ENCODE data around the gene RASAL1. TPM values are rescaled to one million over a fixed set of nuclear protein-coding genes. Genes with fewer than 3 reads are reported as not detected.

Gene RASAL1
- total RNA-seq, 4 donors from 2014 or later: 0.85 to 4.4 (median 3.9) TPM

DNA sequence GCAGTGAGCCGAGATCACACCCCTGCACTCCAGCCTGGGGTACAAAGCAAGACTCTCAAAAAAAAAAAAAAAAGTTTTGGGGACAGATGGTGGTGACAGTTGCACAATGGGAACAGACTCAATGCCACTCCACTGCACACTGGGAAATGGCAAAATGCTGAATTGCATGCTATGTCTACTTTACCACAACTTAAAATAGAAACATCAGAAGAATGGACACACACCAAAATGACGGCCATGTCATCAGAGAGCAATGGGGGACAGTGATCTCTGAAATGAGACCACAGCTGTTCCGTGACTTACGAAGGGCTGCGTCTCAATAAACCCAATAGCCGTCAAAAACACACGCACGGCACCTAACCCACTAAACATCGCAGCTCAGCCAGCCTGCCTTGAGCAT lies 36.0 kb upstream of the RASAL1 start:
- peaks cover 0 to 100% (median 0%) of the 10 kb centered on the region in 3 donors for H3K36me3 ChIP-seq
- no peak for TF ChIP-seq POLR2A (IDR thresholded peaks at IDR 0.05)
- no peak for TF ChIP-seq CTCF (IDR thresholded peaks at IDR 0.05)

DNA sequence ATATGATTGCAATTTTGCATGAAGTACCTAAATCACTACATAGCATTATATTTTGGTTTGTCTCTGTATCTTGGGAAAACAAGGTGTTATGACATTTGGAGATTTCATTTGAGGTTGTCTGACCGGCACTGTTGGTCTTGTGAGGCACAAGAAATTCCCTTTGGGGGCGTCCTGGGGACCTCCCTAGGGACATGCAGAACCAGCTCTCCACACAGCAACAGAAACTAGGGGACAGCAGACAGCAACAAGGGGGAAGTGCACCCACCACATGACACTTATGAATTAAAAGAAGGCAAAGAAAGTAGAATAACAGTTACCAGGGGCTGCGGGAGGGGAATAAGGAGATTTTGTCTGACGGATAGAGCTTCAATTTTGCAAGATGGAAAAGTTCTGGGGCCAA lies 35.4 kb upstream of the RASAL1 start:
- TF ChIP-seq POLR2A (IDR thresholded peaks at IDR 0.05) (no peak), CTCF (IDR thresholded peaks at IDR 0.05) (no peak)
- DNase-seq: no peak
- peaks cover 0 to 100% (median 0%) of the 10 kb centered on the region in 3 donors for H3K36me3 ChIP-seq
- H3K9me3 ChIP-seq: no peaks in the 10 kb centered on the region
- no peaks in the 10 kb centered on the region for H3K4me1 ChIP-seq
- no peaks in the 10 kb centered on the region for H3K27me3 ChIP-seq
- H3K27ac ChIP-seq: no peak overlapping the region
- no peak overlapping the region for H3K4me3 ChIP-seq

More for the DNA sequence above, 36.0 kb upstream of the RASAL1 start:
- no peak for DNase-seq
- Histone ChIP-seq H3K27me3 (no peaks in the 10 kb centered on the region), H3K4me3 (no peak overlapping the region), H3K27ac (no peak overlapping the region), H3K9me3 (no peaks in the 10 kb centered on the region), H3K4me1 (no peaks in the 10 kb centered on the region)

DNA sequence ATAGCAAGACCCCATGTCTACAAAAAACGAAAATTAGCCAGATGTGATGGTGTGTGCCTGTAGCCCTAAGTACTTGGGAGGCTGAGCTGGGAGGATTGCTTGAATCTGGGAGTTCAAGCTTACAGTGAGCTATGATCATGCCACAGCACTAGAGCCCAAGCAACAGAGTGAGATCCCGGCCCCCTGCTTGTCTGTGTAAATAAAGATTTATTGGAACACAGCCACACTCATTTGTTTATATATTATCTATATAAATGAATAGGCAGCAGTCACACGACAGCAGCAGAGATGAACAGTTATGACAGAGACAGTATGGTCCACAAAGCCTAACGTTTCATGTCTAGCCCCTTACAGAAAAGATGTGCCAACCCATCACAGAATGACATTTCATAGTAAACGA lies 34.9 kb upstream of the RASAL1 start:
- Histone ChIP-seq H3K9me3 (no peaks in the 10 kb centered on the region), H3K4me1 (no peaks in the 10 kb centered on the region), H3K36me3 (peaks cover 0 to 100% (median 0%) of the 10 kb centered on the region in 3 donors), H3K27ac (no peak overlapping the region), H3K4me3 (no peak overlapping the region), H3K27me3 (no peaks in the 10 kb centered on the region)
- DNase-seq: no peak
- no peak for TF ChIP-seq CTCF (IDR thresholded peaks at IDR 0.05)

DNA sequence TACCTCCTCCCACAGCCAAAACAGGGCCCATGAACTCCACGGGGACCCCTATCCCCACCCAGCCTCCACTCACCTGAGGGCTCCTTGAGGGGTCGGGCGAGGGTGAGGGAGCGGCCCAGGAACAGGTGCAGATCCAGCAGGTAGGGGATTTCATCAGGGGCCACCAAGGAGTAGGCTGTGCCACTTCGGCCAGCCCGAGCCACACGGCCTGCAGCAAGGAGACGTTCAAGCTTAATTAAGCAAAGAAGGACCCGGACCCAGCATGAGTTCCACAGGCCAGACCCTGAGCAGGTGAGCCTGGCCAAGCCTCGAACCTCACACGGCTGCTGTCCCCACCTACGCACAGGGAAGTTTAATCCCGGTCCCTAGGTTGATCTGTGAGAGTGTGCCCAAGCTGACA lies 34.1 kb upstream of the RASAL1 start:
- Histone ChIP-seq H3K27ac (no peak overlapping the region), H3K36me3 (peaks cover 0 to 100% (median 0%) of the 10 kb centered on the region in 3 donors), H3K9me3 (no peaks in the 10 kb centered on the region), H3K27me3 (no peaks in the 10 kb centered on the region), H3K4me3 (no peak overlapping the region), H3K4me1 (no peaks in the 10 kb centered on the region)
- no peak for TF ChIP-seq POLR2A (IDR thresholded peaks at IDR 0.05)
- no peak for TF ChIP-seq CTCF (IDR thresholded peaks at IDR 0.05)
- DNase-seq: no peak

GRCh38 chr12:113167868-113168267 lies 32.3 kb upstream of the RASAL1 start:
- DNase-seq: no peak
- no peak for TF ChIP-seq CTCF (IDR thresholded peaks at IDR 0.05)
- no peak for TF ChIP-seq POLR2A (IDR thresholded peaks at IDR 0.05)
- H3K36me3 ChIP-seq: peaks cover 0 to 100% (median 0%) of the 10 kb centered on the region in 3 donors
- no peaks in the 10 kb centered on the region for H3K9me3 ChIP-seq
- no peak overlapping the region for H3K4me3 ChIP-seq
- no peaks in the 10 kb centered on the region for H3K27me3 ChIP-seq
- H3K4me1 ChIP-seq: no peaks in the 10 kb centered on the region
- no peak overlapping the region for H3K27ac ChIP-seq

All from Peyer's patch (tissue), 4 donors.